GM13976 (cell line): ENCODE data around the gene SMARCD3.

Experiments
- DNase-seq: peaks from one replicate; pipeline ENCODE4 v3.0.0; 2012; ENCODE audit warnings: low spot score
- in situ Hi-C: fragments of 300-500 bp; cut with MboI; formaldehyde crosslinking; loops from one replicate; pipeline ENCODE4 v1.12.0; 2022; ENCODE audit warnings: low sequenced_read_pairs, mixed read lengths, inconsistent platforms; ENCODE audit not compliant: unreplicated experiment
- TF ChIP-seq, protein P1 (sequence below): IDR thresholded peaks from 2 replicates; pipeline ENCODE4 v1.5.1; 2012; ENCODE audit warnings: borderline replicate concordance, mild to moderate bottlenecking; ENCODE audit not compliant: insufficient read depth; ENCODE audit errors: extremely low read depth, missing control alignments, control extremely low read depth

The SMARCD3 gene

DNA sequence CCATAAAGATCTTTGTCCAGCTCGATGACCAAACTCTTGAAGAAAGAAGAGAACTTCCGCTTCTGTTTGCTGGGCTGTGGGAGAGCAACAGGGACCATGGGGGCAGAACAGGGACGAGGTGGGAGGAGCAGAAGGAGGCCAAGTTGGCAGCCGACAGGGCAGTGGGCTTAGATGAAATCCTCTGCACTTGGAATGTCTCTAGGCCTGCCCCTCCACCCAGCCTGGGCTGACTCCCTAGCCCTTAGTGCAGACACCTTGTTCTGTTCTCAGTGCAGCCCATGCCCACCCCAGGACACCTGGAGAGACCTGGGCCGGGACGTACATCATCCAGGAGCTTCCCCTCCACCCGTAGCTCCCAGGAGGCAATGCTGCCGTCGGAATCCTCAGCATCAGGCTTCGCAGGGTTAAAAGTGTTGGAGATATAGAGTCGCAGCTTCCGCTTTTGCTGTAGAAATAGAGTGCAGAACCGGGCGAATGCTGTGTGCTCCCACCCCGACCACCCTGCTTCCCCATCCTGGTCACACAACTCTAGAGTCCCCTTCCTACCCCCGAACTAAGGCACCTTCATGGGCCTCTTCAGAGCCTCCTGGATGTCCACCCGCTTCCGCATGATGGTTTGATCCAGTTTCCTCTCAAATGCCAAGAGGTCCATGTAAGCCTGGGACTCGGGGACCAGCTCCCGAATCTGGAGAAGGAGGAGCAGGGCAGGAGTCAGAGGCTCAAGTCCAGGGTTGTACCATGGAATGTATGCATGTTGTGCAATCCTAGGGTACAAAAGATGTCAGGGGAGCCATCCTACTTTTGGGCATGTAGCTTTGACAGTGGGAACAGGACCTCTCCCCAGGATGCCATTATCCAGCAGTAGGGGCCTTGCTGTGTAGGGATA lies 6.1 kb downstream of the SMARCD3 start:
- in situ Hi-C loops, result no loop called here
- no peak for DNase-seq
- TF ChIP-seq, protein P1, sequence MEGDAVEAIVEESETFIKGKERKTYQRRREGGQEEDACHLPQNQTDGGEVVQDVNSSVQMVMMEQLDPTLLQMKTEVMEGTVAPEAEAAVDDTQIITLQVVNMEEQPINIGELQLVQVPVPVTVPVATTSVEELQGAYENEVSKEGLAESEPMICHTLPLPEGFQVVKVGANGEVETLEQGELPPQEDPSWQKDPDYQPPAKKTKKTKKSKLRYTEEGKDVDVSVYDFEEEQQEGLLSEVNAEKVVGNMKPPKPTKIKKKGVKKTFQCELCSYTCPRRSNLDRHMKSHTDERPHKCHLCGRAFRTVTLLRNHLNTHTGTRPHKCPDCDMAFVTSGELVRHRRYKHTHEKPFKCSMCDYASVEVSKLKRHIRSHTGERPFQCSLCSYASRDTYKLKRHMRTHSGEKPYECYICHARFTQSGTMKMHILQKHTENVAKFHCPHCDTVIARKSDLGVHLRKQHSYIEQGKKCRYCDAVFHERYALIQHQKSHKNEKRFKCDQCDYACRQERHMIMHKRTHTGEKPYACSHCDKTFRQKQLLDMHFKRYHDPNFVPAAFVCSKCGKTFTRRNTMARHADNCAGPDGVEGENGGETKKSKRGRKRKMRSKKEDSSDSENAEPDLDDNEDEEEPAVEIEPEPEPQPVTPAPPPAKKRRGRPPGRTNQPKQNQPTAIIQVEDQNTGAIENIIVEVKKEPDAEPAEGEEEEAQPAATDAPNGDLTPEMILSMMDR, result no peak

DNA sequence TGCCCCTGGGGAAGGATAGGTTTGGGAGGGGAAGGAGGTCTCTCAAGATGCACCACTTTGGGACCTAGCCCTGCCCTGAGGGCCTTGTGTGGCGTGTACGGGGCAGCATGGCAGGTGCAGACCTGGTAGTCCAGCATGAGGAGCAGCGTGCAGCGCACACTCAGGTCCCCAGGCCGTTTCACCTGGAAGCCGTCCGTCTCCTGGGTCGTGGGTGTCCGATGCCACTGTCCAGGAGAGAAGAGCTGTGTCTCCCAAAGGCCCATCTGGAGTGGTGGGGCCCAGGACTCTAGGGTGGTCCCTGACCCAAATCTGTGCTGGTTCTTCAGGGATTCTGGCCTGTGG lies 6.8 kb downstream of the SMARCD3 start:
- no peak for DNase-seq
- TF ChIP-seq, protein P1, result no peak
- in situ Hi-C loops, result no loop called here

DNA sequence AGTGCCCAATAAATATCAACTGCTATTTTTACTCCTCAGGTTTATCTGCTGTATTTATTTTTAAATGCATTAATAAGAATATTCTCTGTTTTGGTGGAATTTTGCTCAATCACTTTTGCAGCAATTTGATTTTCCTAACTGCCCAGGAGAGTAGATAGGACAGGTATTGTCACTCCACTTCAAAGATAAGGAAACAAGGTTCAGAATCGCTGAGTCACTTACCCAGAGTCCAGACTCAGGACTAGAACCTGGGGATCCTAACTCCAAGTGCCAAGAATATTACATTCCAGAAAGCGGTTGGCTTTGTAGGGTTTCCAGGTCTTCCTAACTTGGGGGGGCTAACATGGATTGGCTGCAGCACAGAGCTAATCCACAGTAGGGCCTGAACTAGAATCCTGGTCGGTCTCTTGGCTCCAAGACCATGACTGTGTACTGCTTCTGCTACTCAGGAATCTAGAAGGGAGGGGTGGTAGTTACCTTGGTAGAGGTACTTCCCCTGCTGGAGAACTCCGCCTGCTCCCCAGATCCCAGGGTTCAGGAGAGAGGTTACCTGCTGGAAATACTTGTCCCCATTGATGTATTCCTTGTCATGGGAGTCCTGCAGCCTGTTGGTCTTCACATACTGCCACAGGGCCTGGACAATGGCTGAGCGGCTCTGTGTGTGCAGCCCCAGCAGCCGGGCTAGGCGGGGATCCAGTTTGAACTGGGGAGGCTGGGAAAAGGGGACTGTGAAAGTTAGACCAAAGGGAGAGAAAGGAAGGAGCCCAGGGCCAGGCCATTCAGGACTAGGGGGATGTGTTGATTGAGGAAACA lies 7.3 kb downstream of the SMARCD3 start:
- TF ChIP-seq, protein P1, result no peak
- DNase-seq, result no peak
- in situ Hi-C loops, result no loop called here

DNA sequence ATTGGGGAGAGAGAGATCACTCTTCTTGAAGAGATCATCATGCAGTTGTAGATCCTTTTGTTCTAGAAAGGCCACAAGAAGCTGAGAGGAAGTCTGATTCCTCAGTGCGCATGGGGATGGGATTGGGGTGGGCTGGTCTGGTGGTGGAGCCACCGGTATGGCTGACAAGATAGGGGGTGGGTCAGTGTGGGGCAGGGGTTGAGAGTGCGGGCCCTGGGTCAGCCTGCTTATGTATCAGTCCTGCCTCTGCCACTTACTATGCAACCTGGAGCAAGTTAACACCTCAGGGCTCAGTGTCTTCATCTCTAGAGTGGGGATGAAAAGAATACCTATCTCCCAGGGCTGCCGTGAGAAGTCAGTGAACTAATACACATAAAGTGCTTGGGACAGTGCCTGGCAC lies 8.0 kb downstream of the SMARCD3 start:
- TF ChIP-seq, protein P1, result no peak
- in situ Hi-C loops, result no loop called here
- no peak for DNase-seq

DNA sequence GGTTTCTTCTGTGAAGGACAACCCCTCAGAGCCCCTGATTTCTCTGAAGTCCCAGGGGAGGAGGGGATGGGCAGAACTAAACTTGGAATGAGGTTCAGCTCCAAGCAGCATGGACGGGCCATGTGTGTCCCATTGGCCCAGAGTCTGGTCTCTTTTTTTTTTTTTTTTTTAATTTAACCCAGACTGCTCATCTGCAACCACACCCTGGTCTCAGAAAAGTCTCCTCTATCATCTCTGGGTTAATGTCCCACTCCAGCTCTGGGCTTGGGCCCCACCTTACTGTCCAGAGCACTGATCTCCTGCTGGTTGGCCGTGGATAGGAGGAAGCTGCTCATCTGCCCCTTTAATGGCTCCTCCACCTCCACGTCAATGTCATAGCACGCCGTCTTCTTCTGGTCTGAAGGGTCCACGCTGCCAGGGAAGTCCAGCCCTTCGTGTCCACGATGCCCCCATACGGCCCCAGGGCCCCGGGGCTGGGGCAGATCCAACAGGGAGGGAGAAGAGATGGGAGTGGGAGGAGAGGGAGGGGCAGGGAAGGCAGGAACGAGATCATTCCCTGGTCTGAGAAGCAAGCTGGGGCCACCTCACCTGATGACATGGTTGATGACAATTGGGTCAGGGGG lies 8.5 kb downstream of the SMARCD3 start:
- no peak for DNase-seq
- in situ Hi-C loops, result no loop called here
- TF ChIP-seq, protein P1, result no peak
